HTR-8/SVneo (cell line): Measurements from ENCODE around the gene PDE7B.
"Not testable (repeated sequence)": the region's sequence is repeated elsewhere in the genome, so short reads cannot be mapped to it uniquely, and the experiment has no call there.

Source experiments
- DNase-seq: peaks from one replicate; pipeline ENCODE4 v3.0.0; 2011; ENCODE audit warnings: low spot score, mixed read lengths; ENCODE audit not compliant: insufficient read length
- FAIRE-seq: peaks from 2 replicates; lab custom pipeline; 2011; peaks lifted over from hg19 to GRCh38; lab: Jason Lieb, UNC

Gene PDE7B

GRCh38 chr6:136134268-136134667 is 282.8 kb downstream of the PDE7B start:
- FAIRE-seq (no peak), DNase-seq (no peak)

- DNase-seq (no peak), FAIRE-seq (no peak)
These were observed 283.2 kb downstream of the PDE7B start for GRCh38 chr6:136134751-136135150.

GRCh38 chr6:136136274-136136673 is 284.8 kb downstream of the PDE7B start:
- FAIRE-seq = no peak

GRCh38 chr6:136137008-136137692 is 285.6 kb downstream of the PDE7B start:
- no peak for FAIRE-seq

More at GRCh38 chr6:136136274-136136673, 284.8 kb downstream of the PDE7B start:
- DNase-seq = no peak

GRCh38 chr6:136137739-136138402 is 286.4 kb downstream of the PDE7B start:
- no peak for FAIRE-seq
- DNase-seq = no peak

More at GRCh38 chr6:136137008-136137692, 285.6 kb downstream of the PDE7B start:
- DNase-seq = no peak

GRCh38 chr6:136139111-136139510 is 287.6 kb downstream of the PDE7B start:
- not testable (repeated sequence) for DNase-seq, FAIRE-seq

GRCh38 chr6:136144251-136145023 is 292.9 kb downstream of the PDE7B start:
- FAIRE-seq = no peak
- no peak for DNase-seq

GRCh38 chr6:136146130-136146529 is 294.6 kb downstream of the PDE7B start:
- DNase-seq (no peak), FAIRE-seq (no peak)

- DNase-seq = no peak
These were observed 295.8 kb downstream of the PDE7B start for GRCh38 chr6:136147342-136147741.

GRCh38 chr6:136148051-136148450 is 296.6 kb downstream of the PDE7B start:
- FAIRE-seq = no peak
- no peak for DNase-seq

More at GRCh38 chr6:136147342-136147741, 295.8 kb downstream of the PDE7B start:
- FAIRE-seq = no peak

- FAIRE-seq (no peak), DNase-seq (no peak)
These were observed 297.0 kb downstream of the PDE7B start for GRCh38 chr6:136148523-136148922.

- FAIRE-seq (no peak), DNase-seq (no peak)
These were observed 297.8 kb downstream of the PDE7B start for GRCh38 chr6:136149311-136149710.

GRCh38 chr6:136150961-136151360 is 299.5 kb downstream of the PDE7B start:
- FAIRE-seq = no peak

GRCh38 chr6:136153707-136154375 is 302.3 kb downstream of the PDE7B start:
- DNase-seq = no peak

More at GRCh38 chr6:136150961-136151360, 299.5 kb downstream of the PDE7B start:
- DNase-seq = no peak

GRCh38 chr6:136155191-136155590 is 303.7 kb downstream of the PDE7B start:
- no peak for DNase-seq
- no peak for FAIRE-seq

More at GRCh38 chr6:136153707-136154375, 302.3 kb downstream of the PDE7B start:
- no peak for FAIRE-seq

- DNase-seq (no peak), FAIRE-seq (no peak)
These were observed 306.2 kb downstream of the PDE7B start for GRCh38 chr6:136157743-136158142.

GRCh38 chr6:136158387-136158821 is 306.9 kb downstream of the PDE7B start:
- DNase-seq (no peak), FAIRE-seq (no peak)

GRCh38 chr6:136158971-136159370 is 307.5 kb downstream of the PDE7B start:
- FAIRE-seq (no peak), DNase-seq (no peak)

GRCh38 chr6:136160250-136160649 is 308.7 kb downstream of the PDE7B start:
- FAIRE-seq (no peak), DNase-seq (no peak)

GRCh38 chr6:136161950-136162349 is 310.4 kb downstream of the PDE7B start:
- DNase-seq = no peak
- no peak for FAIRE-seq
